SK-N-SH (cell line): ENCODE measurements around the gene LAMB1.

Source experiments
- ELF1 ChIP-seq: IDR thresholded peaks from 2 replicates; pipeline ENCODE4 v1.4.0; 2012
- FOSL2 ChIP-seq: IDR thresholded peaks from 2 replicates; pipeline ENCODE4 v1.4.0; 2012; ENCODE audit warnings: low read depth, mild to moderate bottlenecking, moderate library complexity, borderline replicate concordance
- FOXM1 ChIP-seq: IDR thresholded peaks from 2 replicates; pipeline ENCODE4 v1.4.0; 2012; ENCODE audit warnings: low read depth, mild to moderate bottlenecking
- GATA2 ChIP-seq: sonication (generic); formaldehyde crosslinking; IDR thresholded peaks from 2 replicates; pipeline ENCODE4 v1.5.0; 2020; ENCODE audit warnings: mild to moderate bottlenecking, missing genetic modification reagents
- POLR2AphosphoS5 ChIP-seq: IDR thresholded peaks from 2 replicates; pipeline ENCODE4 v1.6.1; 2012; ENCODE audit warnings: low read depth, low read length
- RAD21 ChIP-seq: IDR thresholded peaks from 2 replicates; pipeline ENCODE4 v1.6.1; 2012; ENCODE audit warnings: mild to moderate bottlenecking, low read length
- SMC3 ChIP-seq: IDR thresholded peaks from 2 replicates; pipeline ENCODE4 v1.6.1; 2012; ENCODE audit warnings: low read depth, low read length, improper control_type of control experiment
- TAF1 ChIP-seq: IDR thresholded peaks from 2 replicates; pipeline ENCODE4 v1.6.1; 2012; ENCODE audit warnings: low read depth, mild to moderate bottlenecking, low read length, moderate library complexity, borderline replicate concordance
- TF ChIP-seq, protein P1 (sequence below): fragments of 200-600 bp; sonication (generic); IDR thresholded peaks from 2 replicates; pipeline ENCODE4 v1.6.1; 2017; ENCODE audit warnings: antibody characterized with exemption, mild to moderate bottlenecking, moderate library complexity
- TF ChIP-seq, protein P2 (sequence below): fragments of 150-350 bp; IDR thresholded peaks from 2 replicates; pipeline ENCODE4 v1.6.1; 2017; ENCODE audit warnings: antibody characterized with exemption, low read length, low read depth, borderline replicate concordance
- TF ChIP-seq, protein P3 (sequence below): IDR thresholded peaks from 2 replicates; pipeline ENCODE4 v1.4.0; 2012; ENCODE audit warnings: low read depth, borderline replicate concordance

DNA sequence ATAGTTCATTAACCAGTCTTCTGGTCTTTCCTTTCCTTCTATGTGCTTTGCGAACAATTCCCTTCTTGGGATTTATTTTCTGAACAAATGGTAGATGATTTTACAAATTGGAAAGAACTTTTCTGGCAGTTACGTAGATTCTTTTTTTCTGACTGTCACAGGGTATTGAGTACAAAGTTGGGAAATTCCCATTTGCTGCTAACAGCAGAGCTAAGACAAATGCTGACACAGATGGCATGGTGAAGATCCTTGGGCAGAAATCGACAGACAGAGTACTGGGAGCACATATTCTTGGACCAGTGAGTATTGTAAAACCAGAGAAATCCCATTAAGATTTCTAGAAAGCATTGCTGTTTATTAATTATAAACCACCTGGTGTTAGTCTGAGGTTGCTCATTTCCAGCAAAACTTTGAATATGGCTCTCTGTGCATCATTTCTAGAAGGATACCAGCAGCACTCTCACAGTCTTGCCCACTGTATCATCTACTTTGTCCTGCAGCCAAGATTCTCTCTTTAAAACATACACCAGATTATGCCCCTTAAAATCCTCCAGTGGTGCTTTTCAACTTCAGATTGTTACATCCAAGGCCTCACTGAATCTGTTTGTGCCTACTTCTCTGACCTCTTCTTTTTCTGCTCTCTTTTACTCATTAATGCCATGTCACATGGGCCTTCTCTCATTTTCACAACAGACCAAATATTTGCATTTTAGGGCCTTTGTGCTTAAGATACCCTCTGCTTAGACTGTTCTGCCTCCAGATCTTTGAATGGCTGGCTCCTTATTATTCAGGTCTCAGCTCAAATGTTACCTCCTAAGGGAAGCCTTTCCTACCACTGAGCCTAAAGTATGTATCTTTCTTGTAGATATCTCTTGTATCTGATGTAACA, 85.0 kb downstream of the LAMB1 start:
- TF ChIP-seq, protein P1, sequence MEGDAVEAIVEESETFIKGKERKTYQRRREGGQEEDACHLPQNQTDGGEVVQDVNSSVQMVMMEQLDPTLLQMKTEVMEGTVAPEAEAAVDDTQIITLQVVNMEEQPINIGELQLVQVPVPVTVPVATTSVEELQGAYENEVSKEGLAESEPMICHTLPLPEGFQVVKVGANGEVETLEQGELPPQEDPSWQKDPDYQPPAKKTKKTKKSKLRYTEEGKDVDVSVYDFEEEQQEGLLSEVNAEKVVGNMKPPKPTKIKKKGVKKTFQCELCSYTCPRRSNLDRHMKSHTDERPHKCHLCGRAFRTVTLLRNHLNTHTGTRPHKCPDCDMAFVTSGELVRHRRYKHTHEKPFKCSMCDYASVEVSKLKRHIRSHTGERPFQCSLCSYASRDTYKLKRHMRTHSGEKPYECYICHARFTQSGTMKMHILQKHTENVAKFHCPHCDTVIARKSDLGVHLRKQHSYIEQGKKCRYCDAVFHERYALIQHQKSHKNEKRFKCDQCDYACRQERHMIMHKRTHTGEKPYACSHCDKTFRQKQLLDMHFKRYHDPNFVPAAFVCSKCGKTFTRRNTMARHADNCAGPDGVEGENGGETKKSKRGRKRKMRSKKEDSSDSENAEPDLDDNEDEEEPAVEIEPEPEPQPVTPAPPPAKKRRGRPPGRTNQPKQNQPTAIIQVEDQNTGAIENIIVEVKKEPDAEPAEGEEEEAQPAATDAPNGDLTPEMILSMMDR = no peak
- TF ChIP-seq POLR2AphosphoS5 = no peak; the same call in 1 of the 2 replicates
- no peak for TF ChIP-seq TAF1
- TF ChIP-seq, protein P2, sequence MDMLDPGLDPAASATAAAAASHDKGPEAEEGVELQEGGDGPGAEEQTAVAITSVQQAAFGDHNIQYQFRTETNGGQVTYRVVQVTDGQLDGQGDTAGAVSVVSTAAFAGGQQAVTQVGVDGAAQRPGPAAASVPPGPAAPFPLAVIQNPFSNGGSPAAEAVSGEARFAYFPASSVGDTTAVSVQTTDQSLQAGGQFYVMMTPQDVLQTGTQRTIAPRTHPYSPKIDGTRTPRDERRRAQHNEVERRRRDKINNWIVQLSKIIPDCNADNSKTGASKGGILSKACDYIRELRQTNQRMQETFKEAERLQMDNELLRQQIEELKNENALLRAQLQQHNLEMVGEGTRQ = no peak
- no peak for TF ChIP-seq FOSL2
- TF ChIP-seq, protein P3, sequence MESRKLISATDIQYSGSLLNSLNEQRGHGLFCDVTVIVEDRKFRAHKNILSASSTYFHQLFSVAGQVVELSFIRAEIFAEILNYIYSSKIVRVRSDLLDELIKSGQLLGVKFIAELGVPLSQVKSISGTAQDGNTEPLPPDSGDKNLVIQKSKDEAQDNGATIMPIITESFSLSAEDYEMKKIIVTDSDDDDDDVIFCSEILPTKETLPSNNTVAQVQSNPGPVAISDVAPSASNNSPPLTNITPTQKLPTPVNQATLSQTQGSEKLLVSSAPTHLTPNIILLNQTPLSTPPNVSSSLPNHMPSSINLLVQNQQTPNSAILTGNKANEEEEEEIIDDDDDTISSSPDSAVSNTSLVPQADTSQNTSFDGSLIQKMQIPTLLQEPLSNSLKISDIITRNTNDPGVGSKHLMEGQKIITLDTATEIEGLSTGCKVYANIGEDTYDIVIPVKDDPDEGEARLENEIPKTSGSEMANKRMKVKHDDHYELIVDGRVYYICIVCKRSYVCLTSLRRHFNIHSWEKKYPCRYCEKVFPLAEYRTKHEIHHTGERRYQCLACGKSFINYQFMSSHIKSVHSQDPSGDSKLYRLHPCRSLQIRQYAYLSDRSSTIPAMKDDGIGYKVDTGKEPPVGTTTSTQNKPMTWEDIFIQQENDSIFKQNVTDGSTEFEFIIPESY = no peak
- no peak for TF ChIP-seq FOXM1
- no peak for TF ChIP-seq RAD21
- no peak for TF ChIP-seq SMC3
- no peak for TF ChIP-seq GATA2 (CRISPR knock-in tag)
- no peak for TF ChIP-seq ELF1
